IPS-15b (cell line): ENCODE measurements around the gene AP5S1.

Source experiments
- H3K27me3 ChIP-seq: one replicate; pipeline ENCODE4 v1.6.1; 2013; ENCODE audit warnings: low read length; ENCODE audit not compliant: control insufficient read depth, insufficient read depth
- H3K36me3 ChIP-seq: one replicate; pipeline ENCODE4 v1.6.1; 2013; ENCODE audit warnings: low read length; ENCODE audit not compliant: control insufficient read depth, insufficient read depth
- H3K4me1 ChIP-seq: one replicate; pipeline ENCODE4 v1.6.1; 2013; ENCODE audit warnings: mild to moderate bottlenecking, low read length; ENCODE audit not compliant: control insufficient read depth, insufficient read depth
- H3K4me3 ChIP-seq: one replicate; pipeline ENCODE4 v1.5.1; 2013; ENCODE audit warnings: low read depth, low read length
- H3K9ac ChIP-seq: one replicate; pipeline ENCODE4 v1.6.1; 2013; ENCODE audit warnings: low read depth, mild to moderate bottlenecking, low read length
- H3K9me3 ChIP-seq: one replicate; pipeline ENCODE4 v1.6.1; 2013; ENCODE audit warnings: mild to moderate bottlenecking, low read length; ENCODE audit not compliant: control insufficient read depth, insufficient read depth

The AP5S1 gene

GRCh38 chr20:3862333-3862732 is 42.0 kb downstream of the AP5S1 start:
- Histone ChIP-seq H3K4me1 (no peaks in the 10 kb centered on the region), H3K9me3 (no peaks in the 10 kb centered on the region), H3K27me3 (no peaks in the 10 kb centered on the region), H3K4me3 (no peak overlapping the region), H3K9ac (no peak overlapping the region), H3K36me3 (peaks cover 51% of the 10 kb centered on the region)

- no peak overlapping the region for H3K4me3 ChIP-seq
- no peaks in the 10 kb centered on the region for H3K9me3 ChIP-seq
- no peaks in the 10 kb centered on the region for H3K27me3 ChIP-seq
- no peaks in the 10 kb centered on the region for H3K4me1 ChIP-seq
- H3K9ac ChIP-seq = no peak overlapping the region
- H3K36me3 ChIP-seq = peaks cover 44% of the 10 kb centered on the region
These were observed 43.0 kb downstream of the AP5S1 start for GRCh38 chr20:3863317-3863716.

GRCh38 chr20:3864518-3864917 is 44.2 kb downstream of the AP5S1 start:
- Histone ChIP-seq H3K4me1 (no peaks in the 10 kb centered on the region), H3K9ac (no peak overlapping the region), H3K4me3 (no peak overlapping the region), H3K27me3 (no peaks in the 10 kb centered on the region), H3K9me3 (no peaks in the 10 kb centered on the region), H3K36me3 (peaks cover 44% of the 10 kb centered on the region)

GRCh38 chr20:3865152-3865886 is 45.0 kb downstream of the AP5S1 start:
- Histone ChIP-seq H3K36me3 (peaks cover 42% of the 10 kb centered on the region), H3K4me1 (no peaks in the 10 kb centered on the region), H3K27me3 (no peaks in the 10 kb centered on the region), H3K9me3 (no peaks in the 10 kb centered on the region), H3K9ac (no peak overlapping the region), H3K4me3 (no peak overlapping the region)

GRCh38 chr20:3865887-3866407 is 45.6 kb downstream of the AP5S1 start:
- H3K4me3 ChIP-seq = no peak overlapping the region
- no peaks in the 10 kb centered on the region for H3K27me3 ChIP-seq
- peaks cover 42% of the 10 kb centered on the region for H3K36me3 ChIP-seq
- no peaks in the 10 kb centered on the region for H3K9me3 ChIP-seq
- no peak overlapping the region for H3K9ac ChIP-seq
- no peaks in the 10 kb centered on the region for H3K4me1 ChIP-seq

GRCh38 chr20:3866464-3866863 is 46.1 kb downstream of the AP5S1 start:
- H3K36me3 ChIP-seq = peaks cover 40% of the 10 kb centered on the region
- H3K9me3 ChIP-seq = no peaks in the 10 kb centered on the region
- no peaks in the 10 kb centered on the region for H3K27me3 ChIP-seq
- no peak overlapping the region for H3K4me3 ChIP-seq
- H3K4me1 ChIP-seq = no peaks in the 10 kb centered on the region
- no peak overlapping the region for H3K9ac ChIP-seq

GRCh38 chr20:3867802-3868201 is 47.5 kb downstream of the AP5S1 start:
- no peak overlapping the region for H3K4me3 ChIP-seq
- no peaks in the 10 kb centered on the region for H3K27me3 ChIP-seq
- H3K9me3 ChIP-seq = no peaks in the 10 kb centered on the region
- H3K9ac ChIP-seq = no peak overlapping the region
- H3K4me1 ChIP-seq = no peaks in the 10 kb centered on the region
- H3K36me3 ChIP-seq = peaks cover 34% of the 10 kb centered on the region

- no peak overlapping the region for H3K4me3 ChIP-seq
- peaks cover 14% of the 10 kb centered on the region for H3K36me3 ChIP-seq
- H3K9me3 ChIP-seq = no peaks in the 10 kb centered on the region
- H3K4me1 ChIP-seq = no peaks in the 10 kb centered on the region
- no peaks in the 10 kb centered on the region for H3K27me3 ChIP-seq
- H3K9ac ChIP-seq = no peak overlapping the region
These were observed 49.7 kb downstream of the AP5S1 start for GRCh38 chr20:3869839-3870634.

- Histone ChIP-seq H3K9ac (no peak overlapping the region), H3K4me3 (no peak overlapping the region), H3K4me1 (no peaks in the 10 kb centered on the region), H3K27me3 (no peaks in the 10 kb centered on the region), H3K9me3 (no peaks in the 10 kb centered on the region), H3K36me3 (peaks cover 3% of the 10 kb centered on the region)
These were observed 51.4 kb downstream of the AP5S1 start for GRCh38 chr20:3871550-3872265.

- Histone ChIP-seq H3K4me3 (no peak overlapping the region), H3K27me3 (no peaks in the 10 kb centered on the region), H3K36me3 (no peaks in the 10 kb centered on the region)
These were observed 53.2 kb downstream of the AP5S1 start for GRCh38 chr20:3873507-3873906.

GRCh38 chr20:3874194-3874844 is 54.0 kb downstream of the AP5S1 start:
- Histone ChIP-seq H3K9ac (no peak overlapping the region), H3K36me3 (no peaks in the 10 kb centered on the region), H3K4me1 (no peaks in the 10 kb centered on the region), H3K27me3 (no peaks in the 10 kb centered on the region), H3K4me3 (no peak overlapping the region), H3K9me3 (no peaks in the 10 kb centered on the region)

More at GRCh38 chr20:3873507-3873906, 53.2 kb downstream of the AP5S1 start:
- no peak overlapping the region for H3K9ac ChIP-seq
- H3K9me3 ChIP-seq = no peaks in the 10 kb centered on the region
- H3K4me1 ChIP-seq = no peaks in the 10 kb centered on the region
